ENCODE measurements around the gene MICAL1. TPM values are rescaled to one million over a fixed set of nuclear protein-coding genes. Genes with fewer than 3 reads are reported as not detected.

MICAL1 gene
- total RNA-seq (100 to 1,000 TPM; 106 to 107 TPM), total RNA-seq (14.5 to 238 (median 145) reads per million in 172 experiments)
- 74.3 TPM for polyA plus RNA-seq (2013, experiment 1 of 2)
- polyA plus RNA-seq (2013, experiment 2 of 2), result 89.7 TPM

GRCh38 chr6:109455437-109456110 lies at the start of gene MICAL1:
Gene MICAL1, minus strand, starts transcription at chr6:109455772. Its CDS starts 1,576 bp downstream, at chr6:109454196.
- H3K4me1 ChIP-seq (ENCODE audit: insufficient read depth, low read length), result peaks cover 75% of the 10 kb centered on the region
- no peaks in the 10 kb centered on the region for H3K9me3 ChIP-seq (ENCODE audit: control insufficient read depth in 1 of 2, insufficient read depth in 1 of 2, low read length in 2 of 2)
- H3K27ac ChIP-seq (ENCODE audit: low read depth in 1 of 2, low read length in 2 of 2), result peak within 1 kb of the TSS; percentile 91 to 94
- peaks cover 29% of the 10 kb centered on the region for H3K36me3 Mint-ChIP-seq (ENCODE audit: low read depth)
- H3K4me1 Mint-ChIP-seq (ENCODE audit: low read depth), result peaks cover 67% of the 10 kb centered on the region
- H3K9me3 Mint-ChIP-seq, result no peaks in the 10 kb centered on the region
- intact Hi-C loops (cut with DNase I, micrococcal nuclease), result loop anchor here (1.0 to 10.0 kb wide), 5 partner anchors 27 to 1629 kb away; partner anchors contain the start of genes ZBTB24 (in 2 of the 2), AK9 (in 1 of the 2), CD164 (in 1 of the 2) and FIG4 (in 1 of the 2)
- peak; percentile 45 to 92 (median 70) for DNase-seq
- TF ChIP-seq CTCF (IDR thresholded peaks at IDR 0.05), result no peak
- H3K27me3 ChIP-seq (ENCODE audit: control insufficient read depth in 1 of 2, insufficient read depth in 2 of 2, low read length in 2 of 2), result no peaks in the 10 kb centered on the region
- ChIA-PET CTCF (interaction anchor here (0.6 to 5.8 kb wide), 6 partner anchors 8 to 73 kb away, joined by 3 to 42 read pairs (median 3); partner anchors contain the start of genes CD164, PPIL6 and SMPD2), POLR2A (interaction anchor here (0.6 to 9.5 kb wide), 10 partner anchors 9 to 897 kb away, joined by 3 to 137 read pairs (median 8); partner anchors contain the start of genes CD164, PPIL6, SESN1 and SMPD2)
- peaks cover 19% of the 10 kb centered on the region for H3K36me3 ChIP-seq (ENCODE audit: insufficient read depth, low read length)
- peak within 1 kb of the TSS; percentile 95 for H3K27ac Mint-ChIP-seq
- peak; percentile 58 for ATAC-seq (ENCODE audit: poor library complexity)
- peak within 1 kb of the TSS; percentile 99 for H3K4me3 Mint-ChIP-seq
- peak within 1 kb of the TSS; percentile 97 for H3K4me3 ChIP-seq (ENCODE audit: low read length)
- no peaks in the 10 kb centered on the region for H3K27me3 Mint-ChIP-seq

- no peaks in the 10 kb centered on the region for H3K9me3 Mint-ChIP-seq
- H3K27me3 ChIP-seq (ENCODE audit: control insufficient read depth in 1 of 2, insufficient read depth in 2 of 2, low read length in 2 of 2), result no peaks in the 10 kb centered on the region
- ATAC-seq (ENCODE audit: poor library complexity) (no peak), DNase-seq (no peak)
- TF ChIP-seq CTCF (IDR thresholded peaks at IDR 0.05), result no peak
- no peak overlapping the region for H3K27ac ChIP-seq (ENCODE audit: low read depth in 1 of 2, low read length in 2 of 2)
- intact Hi-C loops (cut with DNase I, micrococcal nuclease), result no loop called here
- CTCF ChIA-PET, result interaction anchor here (0.6 kb wide), 1 partner anchor 488 kb away, joined by 3 read pairs; no protein-coding TSS in a partner anchor
- no peaks in the 10 kb centered on the region for H3K4me1 Mint-ChIP-seq (ENCODE audit: low read depth)
- H3K4me1 ChIP-seq (ENCODE audit: insufficient read depth, low read length), result no peaks in the 10 kb centered on the region
- POLR2A ChIA-PET, result no interaction called here
- H3K27ac Mint-ChIP-seq, result no peak overlapping the region
- no peak overlapping the region for H3K4me3 ChIP-seq (ENCODE audit: low read length)
- no peak overlapping the region for H3K4me3 Mint-ChIP-seq
- no peaks in the 10 kb centered on the region for H3K27me3 Mint-ChIP-seq
- no peaks in the 10 kb centered on the region for H3K36me3 Mint-ChIP-seq (ENCODE audit: low read depth)
- no peaks in the 10 kb centered on the region for H3K9me3 ChIP-seq (ENCODE audit: control insufficient read depth in 1 of 2, insufficient read depth in 1 of 2, low read length in 2 of 2)
- H3K36me3 ChIP-seq (ENCODE audit: insufficient read depth, low read length), result no peaks in the 10 kb centered on the region
Measured at GRCh38 chr6:109503327-109504224, 48.0 kb upstream of the MICAL1 start.

GRCh38 chr6:109498936-109499335 lies 43.4 kb upstream of the MICAL1 start:
- H3K27ac Mint-ChIP-seq, result no peak overlapping the region
- H3K4me1 ChIP-seq (ENCODE audit: insufficient read depth, low read length), result peaks cover 9% of the 10 kb centered on the region
- H3K4me1 Mint-ChIP-seq (ENCODE audit: low read depth), result no peaks in the 10 kb centered on the region
- TF ChIP-seq CTCF (IDR thresholded peaks at IDR 0.05), result no peak
- no peak for ATAC-seq (ENCODE audit: poor library complexity)
- H3K36me3 Mint-ChIP-seq (ENCODE audit: low read depth), result no peaks in the 10 kb centered on the region
- intact Hi-C loops (cut with DNase I, micrococcal nuclease), result no loop called here
- H3K4me3 Mint-ChIP-seq, result no peak overlapping the region
- no peaks in the 10 kb centered on the region for H3K9me3 ChIP-seq (ENCODE audit: control insufficient read depth in 1 of 2, insufficient read depth in 1 of 2, low read length in 2 of 2)
- no peaks in the 10 kb centered on the region for H3K27me3 Mint-ChIP-seq
- ChIA-PET POLR2A (no interaction called here), CTCF (no interaction called here)
- DNase-seq, result no peak
- no peaks in the 10 kb centered on the region for H3K36me3 ChIP-seq (ENCODE audit: insufficient read depth, low read length)
- H3K4me3 ChIP-seq (ENCODE audit: low read length), result no peak overlapping the region
- H3K27ac ChIP-seq (ENCODE audit: low read depth in 1 of 2, low read length in 2 of 2), result no peak overlapping the region
- no peaks in the 10 kb centered on the region for H3K27me3 ChIP-seq (ENCODE audit: control insufficient read depth in 1 of 2, insufficient read depth in 2 of 2, low read length in 2 of 2)
- no peaks in the 10 kb centered on the region for H3K9me3 Mint-ChIP-seq
